AG10803 (cell line): ENCODE results near the gene CHP1.
"Not testable (repeated sequence)": the region's sequence is repeated elsewhere in the genome, so short reads cannot be mapped to it uniquely, and the experiment has no call there.

Source experiments
- DNase-seq: peaks from one replicate; pipeline ENCODE4 v3.0.0; 2010; ENCODE audit warnings: low read depth
- H3K4me3 ChIP-seq: 2 replicates; pipeline ENCODE4 v1.5.1; 2011; ENCODE audit warnings: mild to moderate bottlenecking, low read length, control low read depth
- CTCF ChIP-seq: conservative IDR thresholded peaks from 2 replicates; pipeline ENCODE4 v1.5.1; 2011; ENCODE audit warnings: mild to moderate bottlenecking, low read length, control low read depth, inconsistent platforms

CHP1 gene

DNA sequence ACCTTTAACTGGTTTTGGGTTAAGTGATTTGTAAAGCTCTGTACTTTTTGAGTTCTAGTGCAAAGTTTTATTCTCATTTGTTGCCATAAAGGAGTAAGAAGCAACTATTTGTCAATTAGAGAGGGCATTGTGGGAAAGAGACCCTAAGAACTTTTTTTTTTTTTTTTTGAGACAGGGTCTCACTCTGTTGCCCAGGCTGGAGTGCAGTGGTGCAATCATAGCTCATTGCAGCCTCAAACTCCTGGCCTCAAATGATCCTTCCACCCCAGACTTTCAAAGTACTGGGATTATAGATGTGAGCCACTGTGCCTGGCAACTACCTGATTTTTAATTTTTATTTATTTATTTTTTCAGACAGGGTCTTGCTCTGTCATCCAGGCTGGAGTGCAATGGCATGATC, 4.9 kb downstream of the CHP1 start:
- TF ChIP-seq CTCF, result no peak
- H3K4me3 ChIP-seq, result no peak overlapping the region
- DNase-seq, result no peak

DNA sequence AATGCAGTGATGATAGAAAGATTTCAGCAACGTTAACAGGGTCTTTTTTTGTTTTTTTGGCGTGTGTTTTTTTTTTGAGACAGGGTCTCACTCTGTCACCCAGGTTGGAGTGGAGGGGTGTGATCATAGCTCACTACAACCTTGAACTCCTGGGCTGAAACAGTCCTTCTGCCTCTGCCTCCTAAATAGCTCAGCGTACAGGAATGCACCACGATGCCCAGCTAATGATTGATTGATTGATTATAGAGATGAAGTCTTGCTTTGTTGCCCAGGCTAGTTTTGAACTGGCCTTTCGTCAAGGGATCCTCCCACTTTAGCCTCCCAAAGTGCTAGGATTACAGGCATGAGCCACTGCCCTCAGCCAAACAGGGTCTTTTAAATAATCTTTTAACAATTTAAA, 7.0 kb downstream of the CHP1 start:
- no peak for TF ChIP-seq CTCF
- no peak overlapping the region for H3K4me3 ChIP-seq
- no peak for DNase-seq

DNA sequence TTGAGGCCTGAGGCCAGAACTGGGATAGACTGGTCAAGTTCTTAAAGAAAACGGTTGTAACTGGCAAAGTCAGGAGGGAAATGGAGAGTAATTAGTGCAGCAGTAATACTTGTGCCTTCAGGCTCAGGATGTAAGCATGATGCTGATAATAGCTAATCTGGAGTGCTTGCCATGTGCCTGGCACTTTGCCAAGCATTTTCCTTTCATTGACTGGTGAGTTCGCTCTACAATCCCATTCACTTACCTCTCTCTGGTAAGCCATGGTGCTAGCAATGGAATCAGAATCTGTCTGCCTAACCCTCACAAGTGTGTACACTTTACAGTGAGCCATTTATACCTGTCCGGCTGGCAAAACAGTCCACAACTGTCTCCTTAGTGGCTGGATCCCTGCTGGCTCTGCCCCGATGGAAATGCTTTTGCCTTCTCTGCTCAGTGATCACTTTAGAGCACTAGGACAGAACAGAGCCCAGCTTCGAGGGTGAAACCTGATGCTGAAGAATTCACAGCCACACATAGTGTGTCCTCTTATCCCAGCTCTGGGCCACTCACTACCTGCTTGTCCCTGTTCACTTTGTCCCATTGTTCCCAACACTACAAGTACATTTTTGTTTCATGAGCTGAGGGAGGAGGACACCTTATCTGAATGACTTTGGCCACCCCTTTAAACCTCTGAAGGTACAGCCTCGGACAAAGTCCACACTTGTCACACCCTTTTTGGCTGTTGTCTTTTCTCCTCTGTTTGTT, 10.3 kb downstream of the CHP1 start:
- no peak for DNase-seq
- H3K4me3 ChIP-seq, result no peak overlapping the region
- no peak for TF ChIP-seq CTCF

DNA sequence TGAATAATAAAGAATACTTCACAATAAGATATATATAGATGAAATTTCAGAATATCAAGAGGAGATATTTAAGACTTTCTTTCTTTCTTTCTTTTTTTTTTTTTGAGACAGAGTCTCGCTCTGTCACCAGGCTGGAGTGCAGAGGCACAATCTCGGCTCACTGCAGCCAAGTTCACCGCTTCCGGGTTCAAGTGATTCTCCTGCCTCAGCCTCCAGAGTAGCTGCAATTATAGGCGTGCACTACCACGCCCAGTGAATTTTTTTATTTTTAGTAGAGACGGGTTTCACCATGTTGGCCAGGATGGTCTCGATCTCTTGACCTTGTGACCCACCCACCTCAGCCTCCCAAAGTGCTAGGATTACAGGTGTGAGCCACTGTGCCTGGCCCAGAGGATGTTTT, 19.7 kb downstream of the CHP1 start:
- not testable (repeated sequence) for H3K4me3 ChIP-seq, DNase-seq

DNA sequence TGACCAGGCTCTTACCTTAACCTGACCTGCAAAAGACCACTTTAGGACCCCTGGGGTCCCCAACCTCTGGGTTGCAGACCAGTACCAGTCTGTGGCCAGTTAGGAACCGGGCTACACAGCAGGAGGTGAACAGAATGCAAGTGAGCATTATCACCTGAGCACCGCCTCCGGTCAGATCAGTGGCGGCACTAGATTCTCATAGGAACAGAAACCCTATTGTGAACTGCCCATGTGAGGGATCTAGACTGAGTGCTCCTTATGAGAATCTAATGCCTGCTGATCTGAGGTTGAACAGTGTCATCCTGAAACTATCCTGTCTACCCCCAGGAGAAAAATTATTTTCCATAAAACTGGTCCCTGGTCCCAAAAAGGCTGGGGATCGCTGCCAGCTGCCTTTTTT, 20.3 kb downstream of the CHP1 start:
- no peak for DNase-seq
- no peak for TF ChIP-seq CTCF
- H3K4me3 ChIP-seq, result no peak overlapping the region

DNA sequence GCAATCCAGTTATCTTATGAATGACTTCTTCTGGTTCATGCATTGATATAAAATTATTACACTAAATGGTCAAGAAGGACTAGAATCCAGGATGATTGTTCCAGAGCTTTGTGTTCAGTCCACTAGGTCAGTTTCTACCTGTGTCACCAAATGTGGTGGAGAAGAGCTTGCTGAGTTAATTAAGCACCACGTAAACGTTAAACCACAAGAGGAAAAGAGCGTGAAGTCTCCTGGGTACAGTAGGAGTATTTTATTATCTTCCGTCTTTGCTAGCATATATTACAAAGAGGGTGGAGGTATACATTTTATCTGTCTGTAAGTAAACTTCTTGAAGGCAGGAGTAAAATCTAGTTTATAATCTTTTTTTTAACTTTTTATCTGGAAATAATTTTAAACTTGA, 23.5 kb downstream of the CHP1 start:
- no peak for DNase-seq
- no peak overlapping the region for H3K4me3 ChIP-seq
- TF ChIP-seq CTCF, result no peak

DNA sequence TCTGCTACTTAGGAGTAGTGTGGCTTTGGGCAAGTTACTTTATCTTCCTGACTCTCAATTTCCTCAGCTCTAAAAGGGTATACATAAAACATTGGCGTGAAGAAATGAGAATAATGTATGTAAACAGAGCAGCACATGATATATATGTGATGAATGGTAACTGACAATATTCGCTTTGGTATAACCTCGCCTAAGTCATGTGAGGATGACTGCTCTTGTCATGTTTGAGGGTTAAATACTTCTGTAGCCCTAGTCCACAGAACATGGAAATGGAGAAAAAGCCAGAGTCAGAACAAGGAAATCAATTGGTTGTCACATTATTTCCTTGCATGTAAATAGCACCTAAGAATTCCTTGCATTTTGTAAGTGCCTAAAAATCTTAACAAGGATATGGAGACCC, 25.0 kb downstream of the CHP1 start:
- H3K4me3 ChIP-seq, result no peak overlapping the region
- DNase-seq, result no peak
- TF ChIP-seq CTCF, result no peak
